HG02884 (cell line): ENCODE data around the gene PET117.
"Not testable (repeated sequence)": the region's sequence is repeated elsewhere in the genome, so short reads cannot be mapped to it uniquely, and the experiment has no call there.

Experiments used
- ATAC-seq: cut with Tn5 transposase; IDR thresholded peaks from one replicate; pipeline ENCODE4 v1.9.1; 2021; ENCODE audit warnings: mild to moderate bottlenecking, moderate library complexity; ENCODE audit not compliant: unreplicated experiment

Gene PET117

GRCh38 chr20:18137412-18138265 is at the start of gene PET117, which contains the start of gene KAT14:
Gene PET117 (plus strand): TSS chr20:18137863. CDS start chr20:18137956, 93 bp downstream.
Gene KAT14 (plus strand): TSS chr20:18137863. CDS start chr20:18142661, 4,798 bp downstream.
- peak; percentile 75 for ATAC-seq

- not testable (repeated sequence) for ATAC-seq
Observed at GRCh38 chr20:18088298-18088697, 49.4 kb upstream of the PET117 start.

GRCh38 chr20:18088841-18089240 is 48.8 kb upstream of the PET117 start:
- not testable (repeated sequence) for ATAC-seq

- no peak for ATAC-seq
Observed at GRCh38 chr20:18090044-18090443, 47.6 kb upstream of the PET117 start.

GRCh38 chr20:18090477-18090876 is 47.2 kb upstream of the PET117 start:
- ATAC-seq = no peak

- no peak for ATAC-seq
Observed at GRCh38 chr20:18091623-18092022, 46.0 kb upstream of the PET117 start.

GRCh38 chr20:18092890-18093289 is 44.8 kb upstream of the PET117 start:
- ATAC-seq = no peak

GRCh38 chr20:18093388-18093787 is 44.3 kb upstream of the PET117 start:
- no peak for ATAC-seq

- no peak for ATAC-seq
Observed at GRCh38 chr20:18094191-18094590, 43.5 kb upstream of the PET117 start.

GRCh38 chr20:18100569-18100968 is 37.1 kb upstream of the PET117 start:
- ATAC-seq = not testable (repeated sequence)

GRCh38 chr20:18101125-18101810 is 36.4 kb upstream of the PET117 start:
- no peak for ATAC-seq

GRCh38 chr20:18103497-18103896 is 34.2 kb upstream of the PET117 start:
- ATAC-seq = no peak

- no peak for ATAC-seq
Observed at GRCh38 chr20:18108326-18108725, 29.3 kb upstream of the PET117 start.

GRCh38 chr20:18128574-18128973 is 9.1 kb upstream of the PET117 start:
- ATAC-seq = not testable (repeated sequence)

- ATAC-seq = no peak
Observed at GRCh38 chr20:18132663-18133062, 5.0 kb upstream of the PET117 start.

GRCh38 chr20:18133962-18134361 is 3.7 kb upstream of the PET117 start:
- no peak for ATAC-seq

- peak; percentile 31 for ATAC-seq
Observed at GRCh38 chr20:18138266-18138582, 561 bp downstream of the PET117 start.

GRCh38 chr20:18138639-18139583 is 1.2 kb downstream of the PET117 start:
- no peak for ATAC-seq

- ATAC-seq = no peak
Observed at GRCh38 chr20:18139832-18140231, 2.2 kb downstream of the PET117 start.

GRCh38 chr20:18144541-18145099 is 7.0 kb downstream of the PET117 start:
- ATAC-seq = no peak

- ATAC-seq = no peak
Observed at GRCh38 chr20:18154342-18154741, 16.7 kb downstream of the PET117 start.
